Natural killer cell (primary cell): ENCODE data around the gene CTIF. TPM values are rescaled to one million over a fixed set of nuclear protein-coding genes. Genes with fewer than 3 reads are reported as not detected.

Experiments used
- ATAC-seq, 3 donors: fragments of 150-1000 bp in 2 of 3; fragments of 200-7000 bp in 1 of 3; cut with Tn5 transposase; 1 replicate in 1 of 3; 2 replicates in 2 of 3; pipeline ENCODE4 v1.10.0; 2021; ENCODE audit warnings: mild to moderate bottlenecking in 2 of 3, moderate library complexity in 2 of 3
- DNase-seq, 2 donors: peaks; one replicate each; pipeline versions ENCODE4 v3.0.0 to v3.0.0-alpha.2; 2013 to 2021; ENCODE audit warnings: mixed read lengths in 1 of 2
- H3K27ac ChIP-seq: one replicate; pipeline ENCODE4 v1.5.1; 2013; ENCODE audit warnings: mild to moderate bottlenecking, low read length
- H3K27me3 ChIP-seq: one replicate; pipeline ENCODE4 v1.6.1; 2013; ENCODE audit warnings: low read length; ENCODE audit not compliant: control insufficient read depth, insufficient read depth
- H3K36me3 ChIP-seq: one replicate; pipeline ENCODE4 v1.6.1; 2013; ENCODE audit warnings: low read length; ENCODE audit not compliant: control insufficient read depth, insufficient read depth
- H3K4me1 ChIP-seq: one replicate; pipeline ENCODE4 v1.6.1; 2013; ENCODE audit warnings: low read length; ENCODE audit not compliant: control insufficient read depth, insufficient read depth
- H3K4me3 ChIP-seq: one replicate; pipeline ENCODE4 v1.5.1; 2013; ENCODE audit warnings: low read length
- H3K9me3 ChIP-seq: one replicate; pipeline ENCODE4 v1.6.1; 2013; ENCODE audit warnings: low read length; ENCODE audit not compliant: control insufficient read depth, insufficient read depth
- H3K27ac Mint-ChIP-seq, 2 donors: one replicate each; pipeline ENCODE4 v1.8.0; 2022; ENCODE audit warnings: mild to moderate bottlenecking in 2 of 2, mixed read lengths in 2 of 2, moderate library complexity in 1 of 2
- H3K27me3 Mint-ChIP-seq, 2 donors: one replicate each; pipeline ENCODE4 v1.8.0; 2022; ENCODE audit warnings: low read depth in 2 of 2, mixed read lengths in 2 of 2
- H3K36me3 Mint-ChIP-seq: one replicate; pipeline ENCODE4 v1.8.0; 2022; ENCODE audit warnings: mixed read lengths
- H3K4me1 Mint-ChIP-seq, 2 donors: one replicate each; pipeline ENCODE4 v1.8.0; 2022; ENCODE audit warnings: mixed read lengths in 2 of 2
- H3K4me3 Mint-ChIP-seq: one replicate; pipeline ENCODE4 v1.8.0; 2022; ENCODE audit warnings: mild to moderate bottlenecking, moderate library complexity, mixed read lengths
- H3K9me3 Mint-ChIP-seq, 2 donors: one replicate each; pipeline ENCODE4 v1.8.0; 2022; ENCODE audit warnings: mixed read lengths in 2 of 2
- CTCF ChIP-seq: fragments of 200-600 bp; IDR thresholded peaks from one replicate; pipeline ENCODE4 v1.8.0; 2022; ENCODE audit warnings: antibody characterized with exemption
- WGBS: methylation state at CpG from one replicate; pipeline ENCODE4 v1.1.7; 2013; ENCODE audit warnings: missing lambda C conversion rate; ENCODE audit not compliant: insufficient coverage; 5-methylcytosine and 5-hydroxymethylcytosine counted together
- intact Hi-C: fragments of 100-400 bp; cut with micrococcal nuclease; formaldehyde crosslinking; loops from one replicate; pipeline ENCODE4 v1.14.2; 2022
- total RNA-seq, 4 donors: library from RNA; stranded (reverse); fragments of 120-200 nt in 1 of 4; gene quantifications; one replicate each; pipeline versions ENCODE4 v1.2.3 to v1.2.4, GENCODE V29; 2013 to 2022

The CTIF gene
- total RNA-seq, 3 donors from 2014 or later (not counting 1 experiment from before 2014, with no cell fraction given) = 6.9 to 10.2 (median 8.2) TPM

- H3K9me3 ChIP-seq = no peaks in the 10 kb centered on the region
- Mint-ChIP-seq H3K27ac (peak overlapping the region in 1 of 2 donors; percentile 24), H3K4me3 (no peak overlapping the region), H3K36me3 (no peaks in the 10 kb centered on the region), H3K27me3 (no peaks in the 10 kb centered on the region), H3K9me3 (no peaks in the 10 kb centered on the region), H3K4me1 (peaks cover 16 to 34% of the 10 kb centered on the region in 2 donors)
- peaks cover 46% of the 10 kb centered on the region for H3K4me1 ChIP-seq
- no peak overlapping the region for H3K27ac ChIP-seq
- no peaks in the 10 kb centered on the region for H3K27me3 ChIP-seq
- H3K36me3 ChIP-seq = no peaks in the 10 kb centered on the region
- no peak for ATAC-seq
- no peak for TF ChIP-seq CTCF
- 76% methylated on average over 7 of the region's 7 CpGs for WGBS
- DNase-seq = no peak
- no peak overlapping the region for H3K4me3 ChIP-seq
- intact Hi-C loops = no loop called here
These were observed 327.4 kb downstream of the CTIF start for GRCh38 chr18:48866028-48866733.

DNA sequence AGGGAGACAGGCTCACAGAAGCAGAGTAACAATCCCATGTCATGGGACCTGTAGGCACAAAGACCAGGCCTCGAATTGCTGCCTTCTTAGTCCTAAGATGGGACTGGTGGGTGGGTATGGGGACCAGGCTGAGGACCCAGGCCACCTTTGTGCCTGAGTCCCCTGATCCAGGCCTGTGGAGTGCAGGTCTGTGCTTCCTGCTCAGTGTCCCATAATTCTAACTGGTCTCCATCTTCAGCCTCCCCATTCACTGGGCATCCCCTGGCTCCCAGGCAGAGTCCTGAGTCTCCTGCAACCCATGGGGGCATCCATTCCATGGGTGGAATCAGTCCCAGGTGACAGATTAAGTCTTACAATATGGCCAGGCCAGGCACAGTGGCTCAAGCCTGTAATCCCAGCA lies 328.0 kb downstream of the CTIF start:
- H3K9me3 ChIP-seq = no peaks in the 10 kb centered on the region
- TF ChIP-seq CTCF = no peak
- DNase-seq (no peak), ATAC-seq (no peak)
- no peaks in the 10 kb centered on the region for H3K9me3 Mint-ChIP-seq
- no peak overlapping the region for H3K4me3 ChIP-seq
- H3K27ac ChIP-seq = no peak overlapping the region
- no peaks in the 10 kb centered on the region for H3K27me3 ChIP-seq
- no peaks in the 10 kb centered on the region for H3K36me3 ChIP-seq
- no peaks in the 10 kb centered on the region for H3K27me3 Mint-ChIP-seq
- no peak overlapping the region for H3K4me3 Mint-ChIP-seq
- peaks cover 53% of the 10 kb centered on the region for H3K4me1 ChIP-seq
- no peaks in the 10 kb centered on the region for H3K36me3 Mint-ChIP-seq
- WGBS = 94% methylated on average over 1 of the region's 1 CpG
- intact Hi-C loops = no loop called here
- H3K4me1 Mint-ChIP-seq = peaks cover 23 to 41% of the 10 kb centered on the region in 2 donors
- peak overlapping the region in 1 of 2 donors; percentile 24 for H3K27ac Mint-ChIP-seq

DNA sequence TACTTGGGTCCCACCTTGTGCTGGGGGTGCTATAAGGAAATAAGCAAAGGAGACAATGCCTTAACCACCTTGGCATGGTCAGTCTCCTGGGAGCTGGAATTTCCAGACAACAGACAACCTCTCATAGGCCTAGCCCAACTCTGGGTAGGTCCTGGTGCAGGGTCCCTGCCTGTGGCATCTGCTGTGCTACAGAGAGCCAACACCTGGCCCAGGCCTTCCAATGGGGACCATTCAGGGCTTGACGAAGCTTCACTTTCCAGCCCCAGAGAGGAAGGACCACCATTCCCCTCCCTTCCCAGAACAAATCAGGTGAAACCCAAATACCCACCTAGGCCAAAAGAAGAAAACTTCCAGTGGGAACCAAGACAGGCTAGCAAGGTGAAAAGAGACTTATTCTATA lies 329.1 kb downstream of the CTIF start:
- intact Hi-C loops = loop anchor here (1.0 to 2.0 kb wide), 5 partner anchors 26 to 81 kb away; no protein-coding TSS in a partner anchor
- H3K4me3 Mint-ChIP-seq = peak overlapping the region; percentile 76
- Histone ChIP-seq H3K27ac (peak overlapping the region; percentile 83), H3K9me3 (no peaks in the 10 kb centered on the region), H3K4me1 (peaks cover 56% of the 10 kb centered on the region), H3K4me3 (no peak overlapping the region), H3K27me3 (no peaks in the 10 kb centered on the region), H3K36me3 (no peaks in the 10 kb centered on the region)
- peaks cover 28 to 47% of the 10 kb centered on the region in 2 donors for H3K4me1 Mint-ChIP-seq
- 71% methylated on average over 1 of the region's 1 CpG for WGBS
- no peak for TF ChIP-seq CTCF
- no peaks in the 10 kb centered on the region for H3K36me3 Mint-ChIP-seq
- no peaks in the 10 kb centered on the region for H3K27me3 Mint-ChIP-seq
- peak overlapping the region; percentile 88 to 92 for H3K27ac Mint-ChIP-seq
- no peaks in the 10 kb centered on the region for H3K9me3 Mint-ChIP-seq
- DNase-seq = no peak
- ATAC-seq = no peak
